Nephron (organoid): ENCODE results near the gene NOL4L.

ENCODE experiments used
- H3K27ac Mint-ChIP-seq, 3 experiments: 2 replicates each; pipeline ENCODE4 v1.8.0; 2020; ENCODE audit warnings: mixed read lengths in 3 of 3, mild to moderate bottlenecking in 2 of 3, moderate library complexity in 1 of 3
- H3K27me3 Mint-ChIP-seq: 2 replicates; pipeline ENCODE4 v1.8.0; 2021; ENCODE audit warnings: low read depth, mild to moderate bottlenecking, moderate library complexity, mixed read lengths
- H3K36me3 Mint-ChIP-seq: 2 replicates; pipeline ENCODE4 v1.8.0; 2020; ENCODE audit warnings: low read depth, mixed read lengths
- H3K4me1 Mint-ChIP-seq: 2 replicates; pipeline ENCODE4 v1.8.0; 2020; ENCODE audit warnings: mixed read lengths
- H3K4me3 Mint-ChIP-seq, 3 experiments: 2 replicates each; pipeline ENCODE4 v1.8.0; 2020; ENCODE audit warnings: mild to moderate bottlenecking in 3 of 3, mixed read lengths in 3 of 3, moderate library complexity in 2 of 3
- H3K9me3 Mint-ChIP-seq: 2 replicates; pipeline ENCODE4 v1.8.0; 2020; ENCODE audit warnings: mixed read lengths
- TF ChIP-seq, protein P1 (sequence below), 3 experiments: fragments of 200-600 bp; sonication (generic); IDR thresholded peaks; one replicate each; pipeline ENCODE4 v1.5.0; 2021; ENCODE audit warnings: antibody characterized with exemption in 3 of 3; ENCODE audit not compliant: unreplicated experiment in 3 of 3

NOL4L gene

DNA sequence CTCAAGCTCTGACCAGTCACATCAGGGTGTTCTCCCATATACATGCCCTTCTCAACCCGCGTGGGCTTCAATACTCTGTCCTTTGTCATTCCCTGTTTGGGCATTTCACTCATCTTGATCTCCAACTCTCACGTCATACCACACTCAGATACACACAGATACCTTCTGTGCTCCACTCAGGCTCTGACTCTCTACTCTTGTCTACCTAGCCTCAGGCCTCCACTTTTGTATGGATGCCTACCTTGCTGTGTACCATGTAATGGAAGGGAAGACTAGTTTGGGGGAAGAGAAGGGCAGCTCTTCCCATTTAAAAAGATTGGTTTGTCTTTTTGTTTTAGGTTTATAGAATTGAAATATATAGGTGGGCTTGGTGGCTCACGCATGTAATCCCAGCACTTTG, 178.4 kb downstream of the NOL4L start:
- TF ChIP-seq, protein P1, sequence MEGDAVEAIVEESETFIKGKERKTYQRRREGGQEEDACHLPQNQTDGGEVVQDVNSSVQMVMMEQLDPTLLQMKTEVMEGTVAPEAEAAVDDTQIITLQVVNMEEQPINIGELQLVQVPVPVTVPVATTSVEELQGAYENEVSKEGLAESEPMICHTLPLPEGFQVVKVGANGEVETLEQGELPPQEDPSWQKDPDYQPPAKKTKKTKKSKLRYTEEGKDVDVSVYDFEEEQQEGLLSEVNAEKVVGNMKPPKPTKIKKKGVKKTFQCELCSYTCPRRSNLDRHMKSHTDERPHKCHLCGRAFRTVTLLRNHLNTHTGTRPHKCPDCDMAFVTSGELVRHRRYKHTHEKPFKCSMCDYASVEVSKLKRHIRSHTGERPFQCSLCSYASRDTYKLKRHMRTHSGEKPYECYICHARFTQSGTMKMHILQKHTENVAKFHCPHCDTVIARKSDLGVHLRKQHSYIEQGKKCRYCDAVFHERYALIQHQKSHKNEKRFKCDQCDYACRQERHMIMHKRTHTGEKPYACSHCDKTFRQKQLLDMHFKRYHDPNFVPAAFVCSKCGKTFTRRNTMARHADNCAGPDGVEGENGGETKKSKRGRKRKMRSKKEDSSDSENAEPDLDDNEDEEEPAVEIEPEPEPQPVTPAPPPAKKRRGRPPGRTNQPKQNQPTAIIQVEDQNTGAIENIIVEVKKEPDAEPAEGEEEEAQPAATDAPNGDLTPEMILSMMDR (IDR thresholded peaks at IDR 0.05; ENCODE audit: unreplicated experiment in 3 of 3): no peak
- Mint-ChIP-seq H3K36me3 (peaks cover 19% of the 10 kb centered on the region), H3K4me1 (no peaks in the 10 kb centered on the region), H3K27me3 (no peaks in the 10 kb centered on the region), H3K4me3 (no peak overlapping the region), H3K9me3 (no peaks in the 10 kb centered on the region), H3K27ac (no peak overlapping the region)

DNA sequence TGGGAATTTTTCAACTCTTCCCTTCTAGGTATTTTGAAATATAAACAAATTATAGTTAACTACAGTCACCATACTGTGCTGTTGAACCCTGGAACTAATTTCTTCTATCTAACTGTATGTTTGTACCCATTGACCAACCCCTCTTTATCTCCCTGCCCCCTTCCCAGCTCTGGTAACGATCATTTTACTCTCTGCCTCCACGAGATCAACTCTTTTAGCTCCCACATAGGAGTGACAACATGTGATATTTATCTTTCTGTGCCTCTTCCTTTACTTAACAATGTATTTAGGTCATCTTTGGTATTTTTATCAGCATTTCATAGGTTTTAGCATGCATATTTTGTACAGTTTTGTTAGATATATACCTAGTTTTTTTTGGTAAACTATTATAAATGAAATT, 181.1 kb downstream of the NOL4L start:
- Mint-ChIP-seq H3K4me3 (no peak overlapping the region), H3K4me1 (no peaks in the 10 kb centered on the region), H3K27ac (peak overlapping the region in 2 of 3 experiments; percentile 1 to 4), H3K27me3 (no peaks in the 10 kb centered on the region), H3K36me3 (peaks cover 34% of the 10 kb centered on the region), H3K9me3 (no peaks in the 10 kb centered on the region)
- TF ChIP-seq, protein P1 (IDR thresholded peaks at IDR 0.05; ENCODE audit: unreplicated experiment in 3 of 3): no peak

DNA sequence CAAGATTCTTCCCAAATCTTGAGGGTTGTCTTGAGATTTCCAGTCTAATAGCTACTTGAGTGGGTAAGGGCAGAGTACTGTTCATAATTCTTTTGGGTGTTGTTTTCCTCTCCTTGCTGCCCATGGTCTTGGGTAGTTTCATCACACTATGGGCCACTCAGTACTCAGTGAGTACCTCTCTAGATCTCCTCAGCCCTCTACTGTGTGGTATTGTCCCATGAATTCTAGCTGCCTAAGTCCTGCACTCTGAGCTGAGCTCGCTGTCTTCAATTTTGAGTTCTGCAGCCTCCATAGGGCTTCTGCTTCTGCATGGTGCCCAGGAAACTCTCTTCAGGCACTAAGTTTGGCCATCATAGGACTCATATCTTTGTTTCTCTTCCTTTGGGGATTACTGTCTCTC, 184.7 kb downstream of the NOL4L start:
- peaks cover 34% of the 10 kb centered on the region for H3K36me3 Mint-ChIP-seq
- no peaks in the 10 kb centered on the region for H3K9me3 Mint-ChIP-seq
- H3K27ac Mint-ChIP-seq: no peak overlapping the region
- H3K4me3 Mint-ChIP-seq: no peak overlapping the region
- no peaks in the 10 kb centered on the region for H3K4me1 Mint-ChIP-seq
- H3K27me3 Mint-ChIP-seq: no peaks in the 10 kb centered on the region
- TF ChIP-seq, protein P1 (IDR thresholded peaks at IDR 0.05; ENCODE audit: unreplicated experiment in 3 of 3): no peak

DNA sequence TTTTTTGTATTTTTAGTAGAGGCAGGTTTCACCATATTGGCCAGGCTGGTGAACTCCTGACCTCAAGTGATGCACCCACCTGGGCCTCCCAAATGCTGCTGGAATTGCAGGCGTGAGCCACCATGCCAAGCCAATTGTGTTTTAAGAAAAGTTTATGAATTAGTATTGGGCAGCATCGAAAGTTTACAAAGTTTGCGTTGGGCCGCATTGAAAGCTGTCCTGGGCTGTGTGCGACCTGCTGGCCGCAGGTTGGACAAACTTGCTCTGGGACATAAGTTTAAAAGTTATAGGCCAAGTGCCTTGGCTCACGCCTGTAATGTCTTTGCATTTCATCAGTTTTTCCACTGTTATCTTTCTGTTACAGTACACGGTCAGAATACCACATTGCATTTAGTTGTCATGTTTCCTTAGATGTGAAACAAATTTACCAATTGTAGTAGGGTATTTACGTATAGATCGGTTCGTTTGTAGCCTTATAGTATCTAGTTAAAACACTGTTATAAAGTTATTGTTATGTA, 187.5 kb downstream of the NOL4L start:
- no peaks in the 10 kb centered on the region for H3K4me1 Mint-ChIP-seq
- H3K9me3 Mint-ChIP-seq: peaks cover 5% of the 10 kb centered on the region
- TF ChIP-seq, protein P1 (IDR thresholded peaks at IDR 0.05; ENCODE audit: unreplicated experiment in 3 of 3): no peak
- no peaks in the 10 kb centered on the region for H3K27me3 Mint-ChIP-seq
- H3K36me3 Mint-ChIP-seq: peaks cover 55% of the 10 kb centered on the region
- H3K4me3 Mint-ChIP-seq: no peak overlapping the region
- H3K27ac Mint-ChIP-seq: no peak overlapping the region

DNA sequence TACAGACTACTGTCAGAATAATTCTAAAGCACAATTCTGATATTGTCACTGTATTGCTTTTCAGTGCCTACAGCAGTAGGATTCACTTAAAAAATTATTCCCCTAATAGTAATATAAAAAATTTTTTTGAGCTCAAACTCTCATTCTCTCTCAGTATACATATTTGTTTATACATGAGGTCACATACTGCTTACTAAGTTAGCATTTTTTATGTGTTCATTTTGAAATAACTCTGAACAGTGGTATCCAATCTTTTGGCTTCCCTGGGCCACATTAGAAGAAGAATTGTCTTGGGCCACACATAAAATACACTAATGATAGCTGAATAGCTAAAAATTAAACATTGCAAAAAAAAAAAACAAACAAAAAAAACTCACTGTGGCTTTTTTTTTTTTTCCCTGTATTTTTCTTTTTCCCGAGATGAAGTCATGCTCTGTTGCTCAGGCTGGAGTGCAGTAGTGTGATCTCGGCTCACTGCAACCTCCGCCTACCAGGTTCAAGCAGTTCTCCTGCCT, 188.4 kb downstream of the NOL4L start:
- no peaks in the 10 kb centered on the region for H3K27me3 Mint-ChIP-seq
- H3K4me3 Mint-ChIP-seq: no peak overlapping the region
- H3K36me3 Mint-ChIP-seq: peaks cover 56% of the 10 kb centered on the region
- H3K4me1 Mint-ChIP-seq: no peaks in the 10 kb centered on the region
- peaks cover 5% of the 10 kb centered on the region for H3K9me3 Mint-ChIP-seq
- peak overlapping the region in 2 of 3 experiments; percentile 1 to 20 for H3K27ac Mint-ChIP-seq
- TF ChIP-seq, protein P1 (IDR thresholded peaks at IDR 0.05; ENCODE audit: unreplicated experiment in 3 of 3): no peak

DNA sequence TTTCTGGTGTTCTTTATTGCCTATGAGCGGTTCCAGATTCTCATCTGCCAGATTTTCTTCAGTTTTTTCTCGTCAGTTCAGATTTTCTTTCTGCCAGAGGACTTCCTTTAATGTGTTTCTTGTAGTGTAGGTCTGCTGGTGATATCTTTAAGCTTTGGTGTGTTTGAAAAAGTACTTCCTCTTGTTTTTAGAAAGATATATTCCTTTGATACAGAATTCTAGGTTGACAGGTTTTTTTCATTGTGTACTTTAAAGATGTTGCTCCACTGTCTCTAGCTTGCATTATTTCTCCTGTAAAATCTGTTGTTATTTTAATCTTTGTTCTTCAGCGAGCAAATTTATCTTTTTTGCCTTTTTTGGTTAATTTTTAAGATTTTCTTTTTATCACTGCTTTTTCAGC, 190.1 kb downstream of the NOL4L start:
- TF ChIP-seq, protein P1 (IDR thresholded peaks at IDR 0.05; ENCODE audit: unreplicated experiment in 3 of 3): no peak
- H3K4me3 Mint-ChIP-seq: no peak overlapping the region
- no peaks in the 10 kb centered on the region for H3K27me3 Mint-ChIP-seq
- H3K27ac Mint-ChIP-seq: no peak overlapping the region
- H3K9me3 Mint-ChIP-seq: peaks cover 5% of the 10 kb centered on the region
- H3K36me3 Mint-ChIP-seq: peaks cover 60% of the 10 kb centered on the region
- H3K4me1 Mint-ChIP-seq: no peaks in the 10 kb centered on the region
